ENCODE results near the gene KLK12.

Gene KLK12

DNA sequence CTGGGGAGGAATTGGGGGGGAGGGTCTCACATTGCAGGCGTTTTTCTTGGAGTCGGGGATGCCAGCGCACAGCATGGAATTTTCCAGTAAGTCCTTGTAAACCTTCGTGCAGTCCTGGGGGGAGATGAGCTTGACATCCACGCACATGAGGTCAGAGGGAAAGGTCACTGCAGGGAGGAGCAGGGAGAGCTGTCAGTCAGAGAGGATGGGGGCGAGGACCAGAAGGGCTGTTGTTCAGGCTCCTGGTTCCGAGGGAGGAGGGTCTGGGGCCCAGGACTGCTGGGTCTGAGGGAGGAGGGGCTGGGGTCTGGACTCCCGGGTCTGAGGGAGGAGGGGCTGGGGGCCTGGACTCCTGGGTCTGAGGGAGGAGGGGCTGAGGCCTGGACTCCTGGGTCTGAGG lies 55.0 kb downstream of the KLK12 start:
- DNase-seq, result no peak
